Esophagus squamous epithelium (tissue), 5 donors: ENCODE results near the gene LGI2. TPM values are rescaled to one million over a fixed set of nuclear protein-coding genes. Genes with fewer than 3 reads are reported as not detected.

ENCODE experiments used
- DNase-seq: peaks from one replicate; lab custom pipeline; 2025; lab: John Stamatoyannopoulos, UW
- H3K27ac ChIP-seq, 4 donors: fragments of 200-600 bp; sonication (generic); one replicate each; pipeline ENCODE4 v1.5.1; 2016 to 2019; ENCODE audit warnings: mild to moderate bottlenecking in 1 of 4
- H3K27me3 ChIP-seq, 4 donors: fragments of 200-600 bp; sonication (generic); 1 replicate in 3 of 4; 2 replicates in 1 of 4; pipeline versions ENCODE4 v1.5.1 to v1.6.0; 2017 to 2021; ENCODE audit warnings: antibody characterized with exemption in 1 of 4
- H3K36me3 ChIP-seq, 3 donors: fragments of 200-600 bp; sonication (generic); one replicate each; pipeline ENCODE4 v1.5.1; 2016 to 2019
- H3K4me1 ChIP-seq, 3 donors: fragments of 200-600 bp; sonication (generic); one replicate each; pipeline ENCODE4 v1.5.1; 2017 to 2019
- H3K4me3 ChIP-seq, 4 donors: fragments of 200-600 bp; sonication (generic); 1 replicate in 3 of 4; 2 replicates in 1 of 4; pipeline ENCODE4 v1.5.1; 2016 to 2019; ENCODE audit warnings: mild to moderate bottlenecking in 2 of 4, moderate library complexity in 1 of 4
- H3K9me3 ChIP-seq, 3 donors: fragments of 200-600 bp; sonication (generic); one replicate each; pipeline ENCODE4 v1.5.1; 2016 to 2019
- POLR2A ChIP-seq, 4 donors: fragments of 450-650 bp; IDR thresholded peaks; one replicate each; pipeline ENCODE4 v1.6.1; 2017; ENCODE audit warnings: antibody characterized with exemption in 4 of 4, mild to moderate bottlenecking in 4 of 4, moderate library complexity in 3 of 4
- WGBS, 2 donors: methylation state at CpG; one replicate each; pipeline ENCODE4 v1.1.5; 2018; 5-methylcytosine and 5-hydroxymethylcytosine counted together
- intact Hi-C: fragments of 100-400 bp; cut with DNase I; formaldehyde crosslinking; loops from one replicate; pipeline ENCODE4 v1.15.0; 2022
- total RNA-seq, 4 donors: library from RNA; depleted of rRNA; stranded (reverse); fragments of >200 nt; gene quantifications; one replicate each; pipeline ENCODE4 v1.1.0, GENCODE V29; 2016
- TF ChIP-seq, protein P1 (sequence below), 6 experiments: fragments of 450-650 bp in 4 of 6; fragments of 200-600 bp in 2 of 6; sonication (generic) in 2 of 6; IDR thresholded peaks; one replicate each; pipeline ENCODE4 v1.5.1; 2016 to 2019; ENCODE audit warnings: antibody characterized with exemption in 6 of 6, mild to moderate bottlenecking in 4 of 6, moderate library complexity in 4 of 6
- donor health status: DM: yes; HTN: yes; CAD: no.

LGI2 gene
- total RNA-seq, 4 donors from 2014 or later, result 0.04 to 3.8 (median 0.57) TPM; not detected in 1

- H3K4me3 ChIP-seq, result no peak overlapping the region
These were observed 44.4 kb upstream of the LGI2 start for GRCh38 chr4:25075129-25075528.

GRCh38 chr4:25070545-25070944 lies 39.8 kb upstream of the LGI2 start:
- no peak overlapping the region for H3K27ac ChIP-seq
- H3K27me3 ChIP-seq, result no peaks in the 10 kb centered on the region
- DNase-seq, result no peak
- peaks cover 0 to under 1% (median 0%) of the 10 kb centered on the region in 3 donors for H3K4me1 ChIP-seq
- H3K36me3 ChIP-seq, result no peaks in the 10 kb centered on the region
- intact Hi-C loops, result no loop called here
- H3K9me3 ChIP-seq, result no peaks in the 10 kb centered on the region
- 72 to 79% methylated on average over 3 of the region's 3 CpGs for WGBS, 2 donors
- TF ChIP-seq, protein P1, sequence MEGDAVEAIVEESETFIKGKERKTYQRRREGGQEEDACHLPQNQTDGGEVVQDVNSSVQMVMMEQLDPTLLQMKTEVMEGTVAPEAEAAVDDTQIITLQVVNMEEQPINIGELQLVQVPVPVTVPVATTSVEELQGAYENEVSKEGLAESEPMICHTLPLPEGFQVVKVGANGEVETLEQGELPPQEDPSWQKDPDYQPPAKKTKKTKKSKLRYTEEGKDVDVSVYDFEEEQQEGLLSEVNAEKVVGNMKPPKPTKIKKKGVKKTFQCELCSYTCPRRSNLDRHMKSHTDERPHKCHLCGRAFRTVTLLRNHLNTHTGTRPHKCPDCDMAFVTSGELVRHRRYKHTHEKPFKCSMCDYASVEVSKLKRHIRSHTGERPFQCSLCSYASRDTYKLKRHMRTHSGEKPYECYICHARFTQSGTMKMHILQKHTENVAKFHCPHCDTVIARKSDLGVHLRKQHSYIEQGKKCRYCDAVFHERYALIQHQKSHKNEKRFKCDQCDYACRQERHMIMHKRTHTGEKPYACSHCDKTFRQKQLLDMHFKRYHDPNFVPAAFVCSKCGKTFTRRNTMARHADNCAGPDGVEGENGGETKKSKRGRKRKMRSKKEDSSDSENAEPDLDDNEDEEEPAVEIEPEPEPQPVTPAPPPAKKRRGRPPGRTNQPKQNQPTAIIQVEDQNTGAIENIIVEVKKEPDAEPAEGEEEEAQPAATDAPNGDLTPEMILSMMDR (IDR thresholded peaks at IDR 0.05), result no peak
- TF ChIP-seq POLR2A (IDR thresholded peaks at IDR 0.05), result no peak
- no peak overlapping the region for H3K4me3 ChIP-seq

More at GRCh38 chr4:25075129-25075528, 44.4 kb upstream of the LGI2 start:
- Histone ChIP-seq H3K36me3 (no peaks in the 10 kb centered on the region), H3K4me1 (peaks cover 0 to 11% (median 0%) of the 10 kb centered on the region in 3 donors), H3K27ac (no peak overlapping the region), H3K27me3 (no peaks in the 10 kb centered on the region), H3K9me3 (no peaks in the 10 kb centered on the region)
- WGBS, 2 donors, result 84 to 85% methylated on average over 7 to 10 of the region's 11 CpGs
- DNase-seq, result no peak
- TF ChIP-seq POLR2A (IDR thresholded peaks at IDR 0.05), result no peak
- TF ChIP-seq, protein P1 (IDR thresholded peaks at IDR 0.05), result no peak
- intact Hi-C loops, result no loop called here

DNA sequence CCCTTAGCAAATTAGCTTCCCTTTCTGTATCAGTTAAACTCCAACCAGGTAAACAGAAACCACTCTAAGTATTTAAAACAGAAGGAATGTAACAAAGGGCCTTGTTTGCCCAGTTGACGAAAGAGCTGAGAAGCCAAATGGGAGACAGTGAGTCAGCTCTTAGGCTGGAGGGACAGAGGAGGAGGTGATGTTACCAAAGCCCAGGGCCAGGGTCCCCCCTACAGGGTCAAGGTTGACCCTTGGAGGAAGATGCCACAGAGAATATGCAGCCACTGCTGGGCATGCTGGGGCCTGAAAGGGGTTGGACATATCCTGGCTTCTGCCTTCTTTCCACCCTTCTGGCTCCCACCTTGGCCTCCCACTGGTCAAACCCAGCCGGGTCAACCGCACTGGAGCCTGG lies 38.3 kb upstream of the LGI2 start:
- Histone ChIP-seq H3K27ac (no peak overlapping the region), H3K4me1 (no peaks in the 10 kb centered on the region), H3K9me3 (no peaks in the 10 kb centered on the region), H3K4me3 (no peak overlapping the region), H3K36me3 (no peaks in the 10 kb centered on the region), H3K27me3 (no peaks in the 10 kb centered on the region)
- intact Hi-C loops, result no loop called here
- TF ChIP-seq POLR2A (IDR thresholded peaks at IDR 0.05), result no peak
- TF ChIP-seq, protein P1 (IDR thresholded peaks at IDR 0.05), result no peak
- 67 to 100% methylated on average over 1 of the region's 3 CpGs for WGBS, 2 donors
- no peak for DNase-seq

DNA sequence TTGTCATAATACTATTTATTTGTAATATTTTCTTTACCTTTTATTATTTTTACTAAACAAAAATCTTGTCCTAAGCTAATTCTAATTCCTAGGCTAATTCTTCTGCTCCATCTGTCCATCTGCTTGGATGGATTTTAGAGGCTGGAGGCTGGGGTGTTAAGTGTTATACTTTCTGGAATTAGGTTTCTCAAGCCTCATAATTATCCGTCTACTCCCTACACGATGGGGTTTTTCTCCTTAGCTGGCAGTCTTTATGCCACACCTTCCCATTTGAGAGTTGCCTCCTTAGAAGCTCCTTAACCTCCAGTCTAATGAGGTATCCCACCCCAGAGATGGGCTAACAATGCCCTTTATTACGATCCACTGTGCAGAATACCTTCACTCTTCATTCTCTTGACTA lies 37.6 kb upstream of the LGI2 start:
- no peak overlapping the region for H3K4me3 ChIP-seq
- no peak for DNase-seq
- no peaks in the 10 kb centered on the region for H3K36me3 ChIP-seq
- TF ChIP-seq POLR2A (IDR thresholded peaks at IDR 0.05), result no peak
- TF ChIP-seq, protein P1 (IDR thresholded peaks at IDR 0.05), result no peak
- no peaks in the 10 kb centered on the region for H3K4me1 ChIP-seq
- 82 to 86% methylated on average over 3 of the region's 3 CpGs for WGBS, 2 donors
- H3K9me3 ChIP-seq, result no peaks in the 10 kb centered on the region
- no peak overlapping the region for H3K27ac ChIP-seq
- intact Hi-C loops, result no loop called here
- no peaks in the 10 kb centered on the region for H3K27me3 ChIP-seq

DNA sequence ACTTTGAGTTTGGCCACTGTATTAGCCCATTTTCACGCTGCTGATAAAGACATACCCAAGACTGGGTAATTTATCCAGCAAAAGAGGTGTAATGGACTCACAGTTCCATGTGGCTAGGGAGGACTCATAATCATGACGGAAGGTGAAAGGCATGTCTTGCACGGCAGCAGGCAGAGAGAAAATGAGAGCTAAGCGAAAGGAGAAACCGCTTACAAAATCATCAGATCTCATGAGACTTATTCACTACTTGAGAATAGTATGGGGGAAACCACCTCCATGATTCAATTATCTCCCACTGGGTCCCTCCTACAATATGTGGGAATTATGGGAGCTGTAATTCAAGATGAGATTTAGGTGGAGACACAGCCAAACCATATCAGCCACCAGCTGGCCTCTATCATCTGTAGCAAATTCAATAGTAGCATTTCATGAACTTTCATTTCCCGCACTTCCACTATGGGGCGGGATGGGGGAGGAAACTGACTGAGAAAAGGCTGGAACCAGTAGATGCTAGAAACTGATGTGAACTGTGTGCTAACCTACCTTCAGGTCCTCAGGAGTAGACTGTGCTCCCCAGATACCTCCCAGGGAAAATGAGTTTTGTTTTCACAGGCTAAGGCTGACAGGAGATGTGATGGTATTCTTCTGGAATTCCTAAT lies 35.3 kb upstream of the LGI2 start:
- no peaks in the 10 kb centered on the region for H3K9me3 ChIP-seq
- peaks cover 0 to 6% (median 0%) of the 10 kb centered on the region in 4 donors for H3K27me3 ChIP-seq
- no peaks in the 10 kb centered on the region for H3K4me1 ChIP-seq
- no peak overlapping the region for H3K27ac ChIP-seq
- WGBS, 2 donors, result 86 to 91% methylated on average over 6 to 7 of the region's 7 CpGs
- TF ChIP-seq POLR2A (IDR thresholded peaks at IDR 0.05), result no peak
- TF ChIP-seq, protein P1 (IDR thresholded peaks at IDR 0.05), result no peak
- H3K36me3 ChIP-seq, result no peaks in the 10 kb centered on the region
- no peak for DNase-seq
- H3K4me3 ChIP-seq, result no peak overlapping the region
- intact Hi-C loops, result no loop called here
